Lower leg skin (tissue), 4 donors: ENCODE measurements around the gene MCCC2. TPM values are rescaled to one million over a fixed set of nuclear protein-coding genes. Genes with fewer than 3 reads are reported as not detected.
"Not testable (repeated sequence)": the region's sequence is repeated elsewhere in the genome, so short reads cannot be mapped to it uniquely, and the experiment has no call there.

Experiments used
- DNase-seq, 2 donors: peaks; one replicate each; pipeline ENCODE4 v3.0.0-alpha.2; 2019; ENCODE audit warnings: low spot score in 2 of 2
- H3K4me3 ChIP-seq: fragments of 200-600 bp; sonication (generic); 2 replicates; pipeline ENCODE4 v1.5.1; 2017; ENCODE audit warnings: mild to moderate bottlenecking, low read depth; ENCODE audit not compliant: poor library complexity, severe bottlenecking
- POLR2A ChIP-seq, 2 donors: fragments of 450-650 bp; IDR thresholded peaks; one replicate each; pipeline ENCODE4 v1.6.1; 2016 to 2017; ENCODE audit warnings: antibody characterized with exemption in 2 of 2, mild to moderate bottlenecking in 1 of 2, moderate library complexity in 1 of 2
- WGBS, 2 donors: methylation state at CpG; one replicate each; pipeline ENCODE4 v1.1.5; 2018; 5-methylcytosine and 5-hydroxymethylcytosine counted together
- intact Hi-C: fragments of 100-400 bp; cut with DNase I; formaldehyde crosslinking; loops from one replicate; pipeline ENCODE4 v1.15.0; 2023; ENCODE audit warnings: low total_unique reads
- total RNA-seq, 4 donors: library from RNA; depleted of rRNA; stranded (reverse); fragments of >200 nt; gene quantifications; one replicate each; pipeline ENCODE4 v1.1.0, GENCODE V29; 2016
- TF ChIP-seq, protein P1 (sequence below), 3 donors: fragments of 450-650 bp; IDR thresholded peaks; one replicate each; pipeline ENCODE4 v1.5.1; 2016; ENCODE audit warnings: antibody characterized with exemption in 3 of 3, mild to moderate bottlenecking in 3 of 3, moderate library complexity in 2 of 3

Gene MCCC2
- total RNA-seq, 4 donors from 2014 or later = 26.8 to 40.1 (median 32.3) TPM

DNA sequence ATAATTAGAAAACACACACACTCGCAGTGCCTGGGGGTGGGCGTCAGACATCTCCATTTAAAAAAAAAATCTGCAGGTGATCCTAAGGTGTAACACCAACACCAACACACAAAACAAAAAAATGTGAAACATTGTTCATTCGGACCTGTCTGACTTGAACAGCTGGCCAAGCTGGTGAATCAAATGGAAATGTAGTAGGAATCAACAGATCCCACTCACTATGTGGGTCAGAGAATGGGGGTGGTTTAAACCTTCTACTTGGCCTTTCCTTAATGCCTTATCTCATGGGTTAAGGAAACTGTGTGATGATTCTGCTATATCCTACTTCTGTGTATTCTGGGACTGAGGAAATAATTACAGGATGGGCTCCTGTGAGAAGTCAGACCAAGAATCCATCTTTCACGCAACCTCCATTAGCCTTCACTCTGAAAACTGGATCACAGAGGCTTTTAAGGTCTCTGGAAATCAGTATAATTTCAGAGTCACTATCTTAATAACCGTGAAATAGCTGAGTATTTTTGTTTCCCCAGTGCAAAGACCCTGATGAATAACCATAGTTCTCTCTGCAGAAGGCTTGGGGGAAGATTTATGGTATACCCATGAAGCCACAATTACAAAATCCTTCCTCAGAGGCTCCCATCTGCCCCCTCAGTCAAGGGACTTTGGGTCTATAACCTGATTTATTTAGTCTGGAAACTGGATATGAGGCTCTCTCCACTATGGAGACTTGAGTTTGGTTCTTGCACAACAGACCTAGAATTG, 17.2 kb upstream of the MCCC2 start:
- 83 to 92% methylated on average over 5 of the region's 5 CpGs for WGBS, 2 donors
- intact Hi-C loops = no loop called here
- no peak for TF ChIP-seq POLR2A (IDR thresholded peaks at IDR 0.05)
- TF ChIP-seq, protein P1, sequence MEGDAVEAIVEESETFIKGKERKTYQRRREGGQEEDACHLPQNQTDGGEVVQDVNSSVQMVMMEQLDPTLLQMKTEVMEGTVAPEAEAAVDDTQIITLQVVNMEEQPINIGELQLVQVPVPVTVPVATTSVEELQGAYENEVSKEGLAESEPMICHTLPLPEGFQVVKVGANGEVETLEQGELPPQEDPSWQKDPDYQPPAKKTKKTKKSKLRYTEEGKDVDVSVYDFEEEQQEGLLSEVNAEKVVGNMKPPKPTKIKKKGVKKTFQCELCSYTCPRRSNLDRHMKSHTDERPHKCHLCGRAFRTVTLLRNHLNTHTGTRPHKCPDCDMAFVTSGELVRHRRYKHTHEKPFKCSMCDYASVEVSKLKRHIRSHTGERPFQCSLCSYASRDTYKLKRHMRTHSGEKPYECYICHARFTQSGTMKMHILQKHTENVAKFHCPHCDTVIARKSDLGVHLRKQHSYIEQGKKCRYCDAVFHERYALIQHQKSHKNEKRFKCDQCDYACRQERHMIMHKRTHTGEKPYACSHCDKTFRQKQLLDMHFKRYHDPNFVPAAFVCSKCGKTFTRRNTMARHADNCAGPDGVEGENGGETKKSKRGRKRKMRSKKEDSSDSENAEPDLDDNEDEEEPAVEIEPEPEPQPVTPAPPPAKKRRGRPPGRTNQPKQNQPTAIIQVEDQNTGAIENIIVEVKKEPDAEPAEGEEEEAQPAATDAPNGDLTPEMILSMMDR (IDR thresholded peaks at IDR 0.05) = no peak
- no peak for DNase-seq
- no peak overlapping the region for H3K4me3 ChIP-seq

DNA sequence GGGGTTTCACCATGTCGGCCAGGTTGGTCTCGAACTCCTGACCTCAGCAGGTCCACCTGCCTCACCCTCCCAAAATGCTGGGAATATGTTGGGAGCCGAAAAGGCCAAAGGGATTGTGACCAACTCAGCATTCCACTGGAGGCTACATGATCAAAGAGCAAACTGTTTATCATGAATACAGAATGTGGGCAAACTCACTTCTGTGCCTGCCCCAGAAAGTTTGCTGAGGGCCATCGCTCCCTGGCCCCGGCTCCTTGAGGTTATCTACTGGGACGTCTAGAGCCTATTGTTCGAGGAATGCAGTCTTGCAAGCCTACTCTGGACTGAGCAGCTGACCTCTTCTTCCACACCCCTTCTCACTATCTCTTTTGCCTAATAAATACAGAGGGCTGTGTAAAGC, 15.3 kb upstream of the MCCC2 start:
- H3K4me3 ChIP-seq, intact Hi-C loops, DNase-seq: not testable (repeated sequence)
- WGBS, 2 donors = 92 to 95% methylated on average over 7 of the region's 7 CpGs

DNA sequence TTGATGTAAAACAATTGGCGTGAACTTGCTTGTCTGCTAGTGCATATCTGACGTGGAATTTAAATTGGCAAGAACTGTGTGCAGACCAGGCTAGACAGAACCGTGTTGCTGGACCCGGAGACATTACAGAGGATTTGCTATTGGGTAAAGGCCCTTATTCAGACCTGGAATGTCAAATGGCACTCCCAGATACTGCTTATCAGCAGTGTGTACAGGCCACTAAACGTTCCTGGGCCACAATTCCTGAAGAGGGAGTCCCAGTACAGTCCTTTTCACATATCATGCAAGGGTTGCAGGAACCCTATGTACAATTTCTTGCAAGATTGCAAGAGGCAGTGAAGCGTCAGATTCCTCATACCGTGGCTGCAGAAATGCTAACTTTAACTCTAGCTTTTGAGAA, 13.5 kb upstream of the MCCC2 start:
- no peak for DNase-seq
- WGBS, 2 donors = 79 to 86% methylated on average over 7 of the region's 7 CpGs
- intact Hi-C loops = no loop called here
- H3K4me3 ChIP-seq = no peak overlapping the region
- TF ChIP-seq POLR2A (IDR thresholded peaks at IDR 0.05) = no peak
- TF ChIP-seq, protein P1 (IDR thresholded peaks at IDR 0.05) = no peak

DNA sequence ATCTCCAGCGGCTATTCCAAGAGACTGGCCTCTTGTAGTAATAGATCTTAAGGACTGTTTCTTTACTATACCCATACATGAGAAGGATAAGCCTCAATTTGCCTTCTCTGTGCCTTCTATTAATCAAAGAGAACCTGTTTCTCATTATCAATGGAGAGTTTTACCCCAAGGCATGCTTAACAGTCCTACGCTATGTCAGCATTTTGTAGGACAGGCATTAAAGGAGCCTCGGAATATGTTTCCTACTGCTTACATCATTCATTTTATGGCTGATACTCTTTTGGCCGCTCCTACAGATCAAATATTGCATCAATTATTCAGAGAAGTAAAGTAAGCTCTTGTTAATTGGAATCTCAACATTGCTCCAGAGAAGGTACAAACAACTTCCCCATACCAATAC, 11.6 kb upstream of the MCCC2 start:
- intact Hi-C loops = loop anchor here (5.0 kb wide), 1 partner anchor 1772 kb away; no protein-coding TSS in a partner anchor
- H3K4me3 ChIP-seq, DNase-seq: not testable (repeated sequence)
- 83 to 86% methylated on average over 4 of the region's 4 CpGs for WGBS, 2 donors

DNA sequence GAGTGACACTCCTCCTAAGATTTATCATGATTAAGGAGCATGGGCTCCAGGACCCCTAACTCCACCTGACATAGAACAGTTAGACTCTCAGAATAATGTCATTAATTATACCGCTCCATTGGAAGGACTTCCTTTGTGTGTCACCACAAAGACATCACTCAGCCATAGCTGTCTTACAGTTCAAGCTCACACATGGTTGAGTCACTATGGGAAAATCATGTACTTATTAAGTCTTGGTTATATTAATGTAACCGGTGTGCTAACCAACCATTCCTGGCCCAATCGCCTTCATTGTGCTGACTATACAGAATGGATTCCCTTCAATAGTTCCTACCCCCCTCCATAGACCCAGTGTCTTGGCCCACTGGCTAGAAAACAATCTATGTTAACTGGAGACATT, 10.9 kb upstream of the MCCC2 start:
- DNase-seq = no peak
- H3K4me3 ChIP-seq = no peak overlapping the region
- 93% methylated on average over 3 of the region's 3 CpGs for WGBS, 2 donors
- TF ChIP-seq, protein P1 (IDR thresholded peaks at IDR 0.05) = no peak
- TF ChIP-seq POLR2A (IDR thresholded peaks at IDR 0.05) = no peak
- intact Hi-C loops = loop anchor here (5.0 kb wide), 1 partner anchor 1771 kb away; no protein-coding TSS in a partner anchor

DNA sequence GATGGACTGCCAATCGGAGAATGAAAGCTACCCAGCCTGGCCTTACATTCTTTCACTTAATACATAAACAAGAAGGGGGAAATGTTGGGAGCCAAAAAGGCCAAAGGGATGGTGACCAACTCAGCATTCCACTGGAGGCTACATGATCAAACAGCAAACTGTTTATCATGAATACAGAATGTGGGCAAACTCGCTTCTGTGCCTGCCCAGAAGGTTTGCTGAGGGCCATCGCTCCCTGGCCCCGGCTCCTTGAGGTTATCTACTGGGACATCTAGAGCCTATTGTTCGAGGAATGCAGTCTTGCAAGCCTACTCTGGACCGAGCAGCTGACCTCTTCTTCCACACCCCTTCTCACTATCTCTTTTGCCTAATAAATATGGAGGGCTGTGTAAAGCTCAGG, 9.3 kb upstream of the MCCC2 start:
- H3K4me3 ChIP-seq, DNase-seq: not testable (repeated sequence)
- intact Hi-C loops = loop anchor here (5.0 kb wide), 1 partner anchor 1769 kb away; no protein-coding TSS in a partner anchor
- 88% methylated on average over 6 of the region's 6 CpGs for WGBS, 2 donors

DNA sequence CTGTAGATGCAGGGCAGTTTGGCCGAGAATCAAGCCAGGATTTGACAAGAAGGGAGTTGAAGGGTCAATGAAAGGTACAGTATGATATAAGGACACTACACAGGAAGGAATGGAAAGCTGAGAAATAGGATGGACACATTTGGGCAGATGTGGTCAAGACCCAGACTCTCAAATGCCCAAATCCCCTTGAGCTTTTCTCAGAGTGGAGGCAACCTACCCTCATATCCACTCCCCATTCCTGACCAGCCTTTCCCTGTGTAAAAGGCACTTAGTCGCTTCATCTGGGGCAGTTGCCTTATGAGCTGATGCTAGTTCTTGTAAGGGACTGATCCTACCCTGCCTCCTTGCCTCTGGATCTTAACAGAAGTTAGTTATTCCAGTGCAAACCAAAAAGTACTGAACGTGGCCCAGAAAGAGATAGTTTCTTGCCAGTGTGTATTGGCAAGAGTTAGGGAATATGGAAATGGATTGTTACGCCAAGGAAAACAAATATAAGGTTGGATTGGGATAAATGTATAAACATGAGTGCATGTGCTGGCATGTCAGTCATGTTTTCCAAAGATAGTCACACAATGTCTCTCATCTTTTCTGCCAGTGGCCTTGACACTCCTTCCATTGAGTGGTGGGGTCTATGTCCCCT, 4.1 kb upstream of the MCCC2 start:
- WGBS, 2 donors = 68 to 69% methylated on average over 4 of the region's 4 CpGs
- intact Hi-C loops = no loop called here
- TF ChIP-seq, protein P1 (IDR thresholded peaks at IDR 0.05) = no peak
- TF ChIP-seq POLR2A (IDR thresholded peaks at IDR 0.05) = no peak
- H3K4me3 ChIP-seq = no peak overlapping the region
- DNase-seq = no peak
